NCI-H2196 treated with DMSO at 0.1 percent for 48 hours (cell line): ENCODE data around the gene MAP3K7CL.
"Not testable (repeated sequence)": the region's sequence is repeated elsewhere in the genome, so short reads cannot be mapped to it uniquely, and the experiment has no call there.

Source experiments
- DNase-seq: peaks from one replicate; lab custom pipeline; 2025; ENCODE audit not compliant: unreplicated experiment; lab: John Stamatoyannopoulos, UW

The MAP3K7CL gene

DNA sequence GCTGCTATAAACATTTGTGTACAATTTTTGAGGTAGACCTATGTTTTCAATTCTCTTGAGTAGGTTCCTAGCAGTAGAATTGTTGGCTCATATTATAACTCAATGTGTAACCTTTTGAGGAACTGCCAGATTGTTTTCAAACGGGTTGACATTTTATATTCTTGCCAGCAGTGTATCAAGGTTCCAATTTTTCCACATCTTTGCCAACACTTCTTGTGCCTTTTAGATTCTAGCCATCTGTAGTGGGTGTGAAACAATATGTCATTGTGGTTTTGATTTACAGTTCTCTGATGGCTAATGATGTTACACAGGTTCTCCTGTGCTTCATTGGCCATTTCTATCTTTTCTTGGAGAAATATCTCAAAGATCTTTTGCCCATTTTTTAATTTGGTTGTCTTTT lies 36.4 kb downstream of the MAP3K7CL start:
- no peak for DNase-seq

DNA sequence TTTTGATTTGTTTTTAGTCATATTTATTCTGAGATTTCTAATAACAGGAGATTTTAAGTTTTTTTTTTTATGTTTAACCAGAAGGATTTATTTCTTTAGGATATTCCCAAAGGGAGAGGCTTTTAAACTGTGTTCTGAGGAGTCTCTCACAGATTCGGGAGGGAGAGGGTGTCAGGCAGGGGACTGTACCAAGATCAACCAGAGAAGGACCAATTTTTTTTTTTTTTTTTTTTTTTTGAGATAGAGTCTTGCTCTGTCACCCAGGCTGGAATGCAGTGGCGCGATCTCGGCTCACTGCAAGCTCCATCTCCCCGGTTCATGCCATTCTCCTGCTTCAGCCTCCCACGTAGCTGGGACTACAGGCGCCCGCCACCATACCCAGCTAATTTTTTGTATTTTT lies 37.0 kb downstream of the MAP3K7CL start:
- not testable (repeated sequence) for DNase-seq

DNA sequence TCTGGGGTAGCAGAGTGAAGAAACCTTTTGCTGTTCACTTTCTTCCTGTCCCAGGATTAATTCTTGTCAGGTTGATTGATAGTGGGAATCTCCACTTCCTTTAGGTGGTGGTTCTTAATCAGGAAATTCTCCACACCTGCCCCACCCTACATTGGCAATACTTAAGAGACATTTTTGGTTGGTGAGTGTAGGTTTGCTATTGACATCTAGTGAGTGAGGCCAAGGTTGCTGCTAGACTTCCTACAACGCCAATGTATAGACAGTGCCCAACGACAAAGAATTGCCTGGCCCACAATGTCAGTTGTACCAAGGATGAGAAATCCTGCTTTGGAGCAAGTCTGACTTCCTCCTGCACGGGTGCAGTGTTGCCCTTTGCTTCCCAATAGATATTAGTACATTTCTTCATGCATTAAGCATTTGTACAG lies 38.5 kb downstream of the MAP3K7CL start:
- no peak for DNase-seq

DNA sequence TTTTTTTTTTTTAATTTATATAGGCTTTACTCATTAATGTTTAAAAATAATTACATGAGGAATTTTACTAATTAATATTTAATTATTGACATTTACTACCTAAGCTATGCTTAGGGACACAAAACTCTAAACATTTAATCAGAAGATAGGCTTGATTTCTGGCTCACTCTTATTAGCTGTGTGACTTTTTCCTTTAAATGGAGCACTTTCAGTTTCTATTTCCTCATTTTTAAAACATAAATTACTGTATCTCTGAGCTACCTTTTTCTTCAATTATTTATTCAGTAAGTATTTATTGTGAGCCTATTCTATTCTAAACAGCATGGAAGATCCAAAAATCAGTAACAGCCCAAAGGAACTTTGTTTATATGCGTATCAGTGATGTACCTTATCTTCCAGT lies 40.5 kb downstream of the MAP3K7CL start:
- no peak for DNase-seq

DNA sequence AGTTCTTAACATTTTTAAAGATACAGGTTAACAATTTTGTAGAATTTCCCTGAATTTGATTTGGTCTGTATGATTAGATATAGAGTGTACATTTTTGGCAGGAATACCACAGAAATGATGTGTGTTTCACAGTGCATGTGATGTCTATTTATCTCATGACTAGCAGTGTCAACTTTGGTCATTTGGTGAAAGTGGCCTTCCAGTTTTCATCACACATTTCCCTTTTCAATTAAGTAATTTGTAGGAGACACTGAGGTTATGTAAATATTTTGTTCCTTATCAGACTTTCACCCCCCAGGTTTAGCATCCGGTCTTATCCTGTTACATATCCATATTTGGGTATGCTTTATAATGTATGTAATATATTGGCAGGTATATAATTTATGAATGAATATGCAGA lies 41.8 kb downstream of the MAP3K7CL start:
- DNase-seq = no peak

DNA sequence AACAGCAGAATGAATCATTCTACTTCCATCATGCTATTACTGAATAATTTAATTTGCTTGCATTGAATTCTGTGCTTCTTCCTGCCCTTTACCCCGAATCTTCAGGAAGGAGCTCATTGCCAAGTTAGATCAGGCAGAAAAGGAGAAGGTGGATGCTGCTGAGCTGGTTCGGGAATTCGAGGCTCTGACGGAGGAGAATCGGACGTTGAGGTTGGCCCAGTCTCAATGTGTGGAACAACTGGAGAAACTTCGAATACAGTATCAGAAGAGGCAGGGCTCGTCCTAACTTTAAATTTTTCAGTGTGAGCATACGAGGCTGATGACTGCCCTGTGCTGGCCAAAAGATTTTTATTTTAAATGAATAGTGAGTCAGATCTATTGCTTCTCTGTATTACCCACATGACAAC lies 44.2 kb downstream of the MAP3K7CL start:
- no peak for DNase-seq

DNA sequence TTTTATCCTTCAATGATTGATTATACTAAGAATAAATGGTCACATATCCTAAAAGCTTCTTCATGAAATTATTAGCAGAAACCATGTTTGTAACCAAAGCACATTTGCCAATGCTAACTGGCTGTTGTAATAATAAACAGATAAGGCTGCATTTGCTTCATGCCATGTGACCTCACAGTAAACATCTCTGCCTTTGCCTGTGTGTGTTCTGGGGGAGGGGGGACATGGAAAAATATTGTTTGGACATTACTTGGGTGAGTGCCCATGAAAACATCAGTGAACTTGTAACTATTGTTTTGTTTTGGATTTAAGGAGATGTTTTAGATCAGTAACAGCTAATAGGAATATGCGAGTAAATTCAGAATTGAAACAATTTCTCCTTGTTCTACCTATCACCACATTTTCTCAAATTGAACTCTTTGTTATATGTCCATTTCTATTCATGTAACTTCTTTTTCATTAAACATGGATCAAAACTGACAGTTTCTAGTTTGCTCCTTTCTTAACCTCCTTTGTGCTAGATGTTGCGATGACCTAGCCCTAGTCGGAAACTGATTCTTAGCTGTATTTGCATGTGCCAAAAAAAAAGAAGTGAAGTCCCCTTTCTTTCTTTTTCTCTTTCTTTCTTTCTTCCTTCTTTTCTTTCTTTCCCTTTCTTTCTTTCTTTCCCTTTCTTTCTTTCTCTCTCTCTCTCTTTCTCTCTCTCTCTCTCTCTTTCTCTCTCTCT lies 45.1 kb downstream of the MAP3K7CL start:
- DNase-seq = peak; percentile 25

DNA sequence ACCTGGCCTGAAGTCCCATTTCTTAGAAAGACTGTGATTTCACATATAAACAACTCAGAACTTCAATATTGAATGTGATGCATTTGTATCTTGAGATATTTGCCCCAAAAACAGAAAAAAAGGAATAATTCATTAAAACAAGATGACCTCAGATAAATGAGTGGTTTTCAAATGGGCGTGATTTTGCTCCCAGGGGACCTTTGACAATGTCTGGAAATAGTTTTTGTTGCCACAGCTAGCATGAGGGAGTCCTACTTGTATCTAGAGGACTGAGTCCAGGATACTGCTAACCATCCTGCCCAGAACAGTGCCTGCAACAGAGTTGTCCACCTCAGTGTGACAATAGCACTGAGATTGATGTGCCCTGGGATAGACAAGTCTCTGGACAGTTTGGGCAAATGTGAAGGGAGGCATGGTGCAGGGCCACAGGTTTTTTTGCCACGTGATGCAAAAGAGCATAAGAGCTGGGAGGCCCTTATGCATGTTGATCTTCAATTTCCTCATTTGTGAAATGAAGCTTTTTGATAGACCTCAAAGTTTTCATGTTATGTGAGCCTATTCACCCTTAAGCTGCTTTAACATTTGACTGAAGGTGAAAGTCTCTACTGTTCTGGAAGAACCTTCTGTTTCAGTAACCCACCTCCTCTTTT lies 46.2 kb downstream of the MAP3K7CL start:
- DNase-seq = no peak

DNA sequence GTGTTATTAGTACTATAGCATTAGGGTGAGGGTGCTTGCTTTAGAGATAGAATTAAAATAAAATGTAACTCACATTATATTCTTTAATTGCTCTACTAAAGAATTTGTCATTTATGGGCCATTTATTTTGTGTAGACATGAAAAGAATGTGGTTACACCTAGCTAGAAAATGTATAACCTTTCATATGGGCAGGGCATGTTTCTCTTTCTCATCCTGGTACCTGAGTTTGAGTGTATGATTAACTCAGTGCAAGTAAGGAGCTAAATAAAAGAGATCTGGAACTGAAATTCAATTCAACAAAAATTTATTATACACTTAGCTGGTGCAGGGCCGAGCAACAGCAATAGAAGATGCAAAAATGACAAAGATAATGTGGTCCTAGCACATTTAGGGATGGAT lies 47.4 kb downstream of the MAP3K7CL start:
- DNase-seq = no peak

DNA sequence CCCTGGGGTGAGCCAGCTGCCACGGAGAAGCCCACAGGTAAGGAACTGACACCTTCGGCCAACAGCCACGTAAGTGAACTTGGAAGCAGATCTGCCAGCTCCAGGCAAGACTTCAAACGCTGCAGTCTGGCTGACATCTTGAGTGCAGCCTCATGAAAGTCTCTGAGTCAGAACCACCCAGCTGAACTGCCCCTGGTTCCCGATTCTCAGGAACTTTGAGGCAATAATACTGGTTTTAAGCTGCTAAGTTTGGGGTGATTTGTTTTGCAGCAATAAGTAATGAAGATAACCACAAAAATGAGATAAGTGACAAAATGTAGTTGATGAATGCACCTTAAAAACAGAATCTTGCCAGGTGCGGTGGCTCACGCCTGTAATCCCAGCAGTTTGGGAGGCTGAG lies 48.5 kb downstream of the MAP3K7CL start:
- no peak for DNase-seq

DNA sequence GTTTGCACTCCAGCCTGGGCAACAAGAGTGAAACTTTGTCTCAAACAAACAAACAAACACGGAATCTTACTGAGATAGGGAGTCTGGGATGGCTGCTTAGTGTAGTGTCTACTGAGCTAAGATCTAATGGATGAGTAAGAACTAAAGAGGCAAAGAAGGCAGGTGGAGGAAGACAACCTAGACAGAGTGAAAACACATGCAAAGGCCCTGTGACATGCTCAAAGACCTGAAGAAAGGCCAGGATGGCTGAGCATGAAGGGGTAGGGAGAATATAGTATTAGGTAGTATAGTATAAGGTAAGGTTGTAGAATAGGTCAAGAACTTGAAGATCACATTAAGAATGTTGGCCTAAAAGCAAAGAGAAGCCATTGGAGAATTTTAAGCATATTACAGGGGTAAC lies 49.1 kb downstream of the MAP3K7CL start:
- DNase-seq = no peak

DNA sequence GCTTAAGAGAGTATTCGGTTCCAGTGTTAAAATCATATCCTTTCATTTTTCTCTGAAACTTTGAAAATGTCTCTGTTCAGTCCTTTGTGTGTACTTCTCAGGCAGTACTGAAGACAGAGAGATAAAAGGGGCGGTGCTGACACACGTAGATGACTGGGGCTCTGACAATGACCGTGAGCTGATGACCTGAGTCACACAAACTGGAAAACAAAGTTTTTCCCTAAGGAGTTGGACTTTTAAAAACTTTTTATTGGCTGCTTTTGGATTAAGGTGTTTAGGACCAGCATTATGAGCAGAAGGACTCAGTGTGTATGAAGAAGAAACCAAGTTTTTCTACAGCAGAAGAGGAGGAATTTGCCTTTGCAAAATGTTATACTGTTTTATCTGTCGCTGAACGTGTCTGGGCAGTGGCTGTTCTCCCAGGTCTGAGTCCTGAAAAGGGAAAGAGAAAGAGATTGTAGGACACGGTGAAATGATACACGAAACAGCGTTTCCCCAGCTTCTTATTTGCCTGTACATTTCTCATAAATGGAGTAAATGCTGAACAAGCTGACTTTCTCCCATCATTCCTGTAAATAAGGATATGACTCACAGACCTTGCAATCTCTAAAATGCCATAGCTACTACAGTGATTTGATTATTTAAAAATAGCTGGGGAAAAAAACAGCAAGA lies 51.5 kb downstream of the MAP3K7CL start:
- no peak for DNase-seq

DNA sequence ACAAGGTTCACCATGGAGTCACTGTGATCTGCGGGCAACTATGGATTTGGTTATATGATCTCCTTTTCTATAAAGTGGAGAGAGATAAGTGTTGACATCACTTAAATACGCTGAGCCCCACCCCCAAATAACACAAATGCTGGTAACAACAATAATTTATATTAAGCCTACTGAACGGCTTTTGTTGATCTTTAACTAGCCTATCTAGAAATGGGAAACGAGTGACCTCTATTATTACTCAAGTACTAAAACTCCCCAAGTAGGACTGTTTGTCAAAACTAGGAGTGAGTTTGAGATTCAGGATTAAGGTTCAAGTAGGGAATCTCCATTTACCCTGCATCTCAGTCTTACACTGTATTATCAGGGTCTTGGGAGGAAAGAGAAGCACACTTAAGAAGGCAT lies 52.2 kb downstream of the MAP3K7CL start:
- no peak for DNase-seq

DNA sequence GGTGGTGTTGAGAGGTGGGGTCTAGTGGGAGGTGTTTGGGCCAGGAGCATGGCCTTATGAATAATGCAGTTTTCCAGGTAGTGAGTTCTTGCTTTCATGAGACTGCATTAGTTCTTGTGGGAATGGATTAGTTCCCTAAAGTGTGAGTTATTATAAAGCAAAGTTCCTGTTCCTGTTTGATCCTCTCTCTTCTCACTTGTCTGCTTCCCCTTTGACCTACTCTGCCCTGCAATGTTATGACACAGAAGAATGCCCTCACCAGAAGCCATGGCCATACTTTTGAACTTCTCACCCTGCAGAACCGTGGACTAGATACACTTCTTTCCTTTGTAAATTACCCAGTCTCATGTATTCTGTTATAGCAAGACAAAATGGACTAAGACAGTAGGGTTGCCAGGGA lies 53.6 kb downstream of the MAP3K7CL start:
- no peak for DNase-seq

DNA sequence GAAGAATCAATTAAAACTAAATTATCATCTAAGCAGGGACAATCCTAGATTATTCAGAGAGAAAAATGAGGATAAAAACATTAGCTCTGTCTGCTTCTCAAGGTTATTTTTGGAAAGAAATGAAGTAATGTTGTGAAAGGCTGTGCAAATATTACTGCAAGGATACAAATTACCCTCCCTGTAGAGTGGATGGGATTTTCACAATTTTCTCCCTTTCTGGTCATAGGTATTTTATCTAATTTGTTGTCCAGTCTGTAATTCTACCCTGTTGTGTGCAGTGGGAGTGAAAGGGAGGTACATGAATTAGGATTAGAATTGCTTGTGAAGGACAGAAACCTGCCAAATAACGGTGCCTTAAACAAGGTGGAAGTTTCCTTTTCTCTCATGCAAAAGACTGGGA lies 54.7 kb downstream of the MAP3K7CL start:
- DNase-seq = no peak

DNA sequence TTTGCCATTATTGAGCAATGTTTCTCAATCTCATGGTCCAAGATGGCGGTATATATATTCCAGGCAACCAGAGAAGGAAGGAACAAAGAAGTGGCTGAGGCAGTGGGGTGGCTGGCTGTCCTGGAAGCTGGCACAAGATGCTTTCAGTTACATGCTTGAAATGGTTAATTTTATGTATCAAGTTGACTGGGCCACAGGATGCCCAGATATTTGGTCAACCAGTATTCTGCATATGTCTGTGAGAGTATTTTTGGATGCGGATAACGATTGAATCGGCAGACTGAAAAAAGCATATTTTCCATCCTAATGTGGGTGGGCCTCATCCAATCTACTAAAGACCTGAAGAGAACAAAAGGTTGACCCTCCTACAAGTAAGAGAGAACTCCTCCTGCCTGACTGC lies 55.2 kb downstream of the MAP3K7CL start:
- no peak for DNase-seq

DNA sequence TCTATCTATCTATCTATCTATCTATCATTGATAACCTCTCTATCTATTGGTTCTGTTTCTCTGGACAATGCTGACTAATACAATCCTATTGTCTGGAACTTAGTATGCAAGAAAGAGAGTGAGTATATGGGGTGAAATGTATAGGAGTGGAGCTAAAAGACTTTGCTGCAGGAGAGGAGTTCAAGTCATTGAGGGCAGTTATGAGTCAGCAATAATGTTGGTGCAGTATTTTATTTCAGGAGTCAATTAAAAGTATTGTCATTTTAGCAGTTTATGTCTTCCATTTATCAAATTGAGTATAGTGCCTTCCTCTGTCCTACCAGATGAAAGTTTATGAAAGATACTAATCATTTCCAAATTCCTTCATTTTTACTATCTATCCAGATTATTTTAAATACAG lies 55.8 kb downstream of the MAP3K7CL start:
- no peak for DNase-seq

DNA sequence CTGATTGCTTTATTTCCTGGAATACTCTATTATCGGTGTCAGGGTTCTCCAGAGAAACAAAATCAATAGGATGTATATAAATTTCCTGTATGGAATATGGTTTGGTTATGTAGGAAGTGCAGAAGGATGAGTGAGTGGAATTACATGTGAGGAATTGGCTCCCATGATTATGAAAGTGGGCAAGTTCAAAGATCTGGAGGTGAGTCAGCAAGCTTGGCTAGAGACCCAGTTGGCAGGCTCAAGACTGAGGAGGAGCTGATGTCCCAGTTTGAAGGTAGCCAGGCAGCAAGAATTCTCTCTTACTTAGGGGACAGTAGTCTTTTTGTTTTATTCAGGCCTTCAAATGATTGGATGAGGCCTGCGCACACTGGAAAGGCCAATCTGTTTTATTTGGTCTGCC lies 57.5 kb downstream of the MAP3K7CL start:
- no peak for DNase-seq

DNA sequence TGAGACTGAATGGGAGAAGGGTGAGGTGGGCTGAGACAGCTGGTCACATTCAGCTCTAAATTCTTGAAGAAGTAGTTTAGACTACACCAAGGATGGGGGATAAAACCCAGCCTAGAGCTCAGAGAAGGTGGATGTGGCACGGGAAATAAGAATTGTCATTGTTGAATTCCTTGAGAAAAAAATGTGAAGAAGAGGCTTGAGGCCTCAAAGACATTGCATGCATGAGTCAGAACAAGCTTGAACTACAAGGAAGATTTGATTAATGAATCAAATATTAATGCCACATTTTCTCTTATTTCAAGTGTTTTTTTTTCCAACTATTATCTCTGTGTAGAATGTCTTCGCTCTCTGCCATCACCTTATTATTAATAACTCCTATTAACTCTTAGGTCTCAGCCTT lies 58.9 kb downstream of the MAP3K7CL start:
- DNase-seq = no peak

DNA sequence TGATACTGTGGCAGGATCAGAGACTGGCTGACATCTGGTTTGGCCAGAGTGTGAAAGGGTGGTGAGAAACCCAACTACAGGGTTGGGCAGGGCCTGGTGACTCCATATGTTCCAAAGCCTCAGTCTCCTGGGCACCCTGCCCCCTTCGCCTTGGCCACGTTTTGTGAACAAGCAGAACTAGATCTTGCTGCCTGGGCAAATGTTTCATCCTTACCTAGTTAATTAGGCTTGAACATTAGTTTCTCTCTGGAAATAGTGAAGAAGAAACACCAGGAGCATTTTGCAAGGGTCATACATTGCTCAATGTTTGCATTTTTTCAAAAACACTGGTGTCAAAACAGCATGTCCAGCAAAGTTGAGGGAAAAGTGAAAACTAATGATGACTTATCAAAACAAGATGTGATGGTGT lies 60.5 kb downstream of the MAP3K7CL start:
- no peak for DNase-seq

DNA sequence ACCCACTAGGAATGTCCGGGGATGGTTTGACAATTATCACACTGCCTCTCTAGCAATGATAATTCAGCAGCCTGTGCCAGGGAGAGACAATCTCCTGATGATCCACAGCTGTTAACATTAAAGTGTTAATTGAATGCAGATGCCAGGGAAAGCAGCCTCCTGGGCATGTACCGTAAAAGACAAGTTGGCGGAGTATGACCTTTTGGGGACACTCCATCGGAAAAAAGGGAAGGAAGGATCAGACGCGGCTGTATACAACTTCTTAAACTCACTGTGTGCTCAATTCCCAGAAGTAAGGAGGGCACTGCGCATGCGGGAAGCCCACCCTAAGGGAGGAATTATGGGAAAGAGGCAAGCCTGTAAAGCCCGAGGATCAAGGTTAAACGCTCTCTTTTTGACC lies 62.6 kb downstream of the MAP3K7CL start:
- no peak for DNase-seq

DNA sequence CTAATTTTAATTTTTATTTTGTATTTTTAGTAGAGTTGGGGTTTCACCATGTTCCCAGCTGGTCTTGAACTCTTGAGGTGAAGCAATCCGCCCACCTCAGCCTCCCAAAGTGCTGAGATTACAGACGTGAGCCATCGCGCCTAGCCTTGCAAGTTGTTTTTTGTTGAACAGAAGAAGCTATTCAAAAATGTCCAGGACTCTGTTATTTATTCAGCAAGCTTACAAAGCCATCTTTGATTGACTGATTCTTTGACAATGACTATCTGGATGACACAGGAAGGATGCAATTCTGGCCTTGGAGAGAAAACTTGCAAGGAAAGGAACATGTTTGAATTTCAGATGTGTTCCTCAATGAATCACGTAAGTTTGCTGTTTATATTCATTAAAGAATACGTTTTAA lies 63.5 kb downstream of the MAP3K7CL start:
- DNase-seq = no peak
